H9 (cell line): ENCODE data around the gene MYOZ2. TPM values are rescaled to one million over a fixed set of nuclear protein-coding genes. Genes with fewer than 3 reads are reported as not detected.
A peak's percentile ranks its signal among the peaks of the same experiment; 100 is the strongest.

ENCODE experiments used
- DNase-seq: peaks from one replicate; pipeline ENCODE4 v3.0.0-alpha.2; 2017
- H2AFZ ChIP-seq: one replicate; pipeline ENCODE4 v1.6.1; 2013; ENCODE audit warnings: mild to moderate bottlenecking, low read length, control low read depth, moderate library complexity
- H2AK5ac ChIP-seq: 2 replicates; pipeline ENCODE4 v1.6.1; 2013; ENCODE audit warnings: low read length, control low read depth, mixed read lengths; ENCODE audit not compliant: insufficient read length
- H2BK120ac ChIP-seq: one replicate; pipeline ENCODE4 v1.6.1; 2013; ENCODE audit warnings: low read depth, mild to moderate bottlenecking, low read length, control low read depth, inconsistent platforms; ENCODE audit not compliant: poor library complexity, severe bottlenecking
- H2BK12ac ChIP-seq: 2 replicates; pipeline ENCODE4 v1.6.1; 2013; ENCODE audit warnings: low read length, control low read depth, mixed read lengths, low read depth; ENCODE audit not compliant: insufficient read length
- H2BK15ac ChIP-seq: 2 replicates; pipeline ENCODE4 v1.6.1; 2013; ENCODE audit warnings: low read depth, low read length, control low read depth
- H2BK20ac ChIP-seq: one replicate; pipeline ENCODE4 v1.6.1; 2013; ENCODE audit warnings: low read depth, mild to moderate bottlenecking, low read length, control low read depth, inconsistent platforms; ENCODE audit not compliant: poor library complexity, severe bottlenecking
- H2BK5ac ChIP-seq: 2 replicates; pipeline ENCODE4 v1.6.1; 2013; ENCODE audit warnings: low read length, control low read depth, mixed read lengths; ENCODE audit not compliant: insufficient read length
- H3K14ac ChIP-seq: 2 replicates; pipeline ENCODE4 v1.6.1; 2013; ENCODE audit warnings: low read length, control low read depth; ENCODE audit not compliant: insufficient read depth
- H3K18ac ChIP-seq: 2 replicates; pipeline ENCODE4 v1.6.1; 2013; ENCODE audit warnings: low read depth, mild to moderate bottlenecking, mixed read lengths, low read length, control low read depth; ENCODE audit not compliant: insufficient read length
- H3K23ac ChIP-seq: 2 replicates; pipeline ENCODE4 v1.6.1; 2013; ENCODE audit warnings: low read length, control low read depth, mixed read lengths, low read depth; ENCODE audit not compliant: insufficient read length
- H3K23me2 ChIP-seq: 2 replicates; pipeline ENCODE4 v1.6.1; 2013; ENCODE audit warnings: low read depth, mild to moderate bottlenecking, mixed read lengths, low read length, control low read depth; ENCODE audit not compliant: insufficient read length, poor library complexity, severe bottlenecking
- H3K27ac ChIP-seq: 2 replicates; pipeline ENCODE4 v1.5.1; 2013; ENCODE audit warnings: low read length, control low read depth, mixed read lengths, low read depth; ENCODE audit not compliant: insufficient read length
- H3K27me3 ChIP-seq: 2 replicates; pipeline ENCODE4 v1.6.1; 2013; ENCODE audit warnings: low read length, control low read depth, inconsistent platforms; ENCODE audit not compliant: insufficient read depth
- H3K4ac ChIP-seq: 2 replicates; pipeline ENCODE4 v1.6.1; 2013; ENCODE audit warnings: low read depth, mild to moderate bottlenecking, control low read depth, inconsistent platforms, low read length, moderate library complexity
- H3K4me1 ChIP-seq: 2 replicates; pipeline ENCODE4 v1.6.1; 2013; ENCODE audit warnings: low read length, control low read depth, inconsistent platforms; ENCODE audit not compliant: insufficient read depth
- H3K4me2 ChIP-seq: 2 replicates; pipeline ENCODE4 v1.6.1; 2013; ENCODE audit warnings: low read length, control low read depth, mixed read lengths; ENCODE audit not compliant: insufficient read length, insufficient read depth
- H3K56ac ChIP-seq: 2 replicates; pipeline ENCODE4 v1.6.1; 2013; ENCODE audit warnings: low read depth, mild to moderate bottlenecking, mixed read lengths, low read length, control low read depth; ENCODE audit not compliant: insufficient read length
- H3K79me1 ChIP-seq: 2 replicates; pipeline ENCODE4 v1.6.1; 2013; ENCODE audit warnings: low read depth, mild to moderate bottlenecking, moderate library complexity, low read length, control low read depth, inconsistent platforms; ENCODE audit not compliant: insufficient read depth, poor library complexity, severe bottlenecking
- H3K79me2 ChIP-seq: 2 replicates; pipeline ENCODE4 v1.6.1; 2013; ENCODE audit warnings: low read length, control low read depth, inconsistent platforms; ENCODE audit not compliant: insufficient read depth
- H3K9ac ChIP-seq: 2 replicates; pipeline ENCODE4 v1.6.1; 2013; ENCODE audit warnings: low read length, control low read depth, mixed read lengths; ENCODE audit not compliant: insufficient read length; ENCODE audit errors: extremely low read depth
- H3K9me3 ChIP-seq: one replicate; pipeline ENCODE4 v1.6.1; 2013; ENCODE audit warnings: low read depth, low read length, inconsistent platforms; ENCODE audit not compliant: control insufficient read depth
- H3T11ph ChIP-seq: one replicate; pipeline ENCODE4 v1.6.1; 2013; ENCODE audit warnings: mild to moderate bottlenecking, low read length, control low read depth, inconsistent platforms
- H4K20me1 ChIP-seq: one replicate; pipeline ENCODE4 v1.6.1; 2013; ENCODE audit not compliant: control insufficient read depth, insufficient read length, insufficient read depth
- H4K5ac ChIP-seq: 2 replicates; pipeline ENCODE4 v1.6.1; 2013; ENCODE audit warnings: low read depth, mild to moderate bottlenecking, mixed read lengths, low read length, control low read depth; ENCODE audit not compliant: insufficient read length
- H4K8ac ChIP-seq: replicated peaks from 2 replicates; pipeline ENCODE4 v1.6.1; 2013; ENCODE audit warnings: low read length, control low read depth, mixed read lengths, low read depth; ENCODE audit not compliant: insufficient read length
- H4K91ac ChIP-seq: 2 replicates; pipeline ENCODE4 v1.6.1; 2013; ENCODE audit warnings: low read depth, mild to moderate bottlenecking, moderate library complexity, mixed read lengths, low read length, control low read depth; ENCODE audit not compliant: insufficient read length
- H3K27ac Mint-ChIP-seq, 3 experiments: 2 replicates in 2 of 3; 3 replicates in 1 of 3; pipeline ENCODE4 v1.8.0; 2020 to 2021; ENCODE audit warnings: mixed read lengths in 3 of 3, mild to moderate bottlenecking in 1 of 3, moderate library complexity in 1 of 3
- H3K27me3 Mint-ChIP-seq: 2 replicates; pipeline ENCODE4 v1.8.0; 2021; ENCODE audit warnings: low read depth, mild to moderate bottlenecking, moderate library complexity, mixed read lengths
- H3K36me3 Mint-ChIP-seq, 3 experiments: 2 replicates in 2 of 3; 3 replicates in 1 of 3; pipeline ENCODE4 v1.8.0; 2020 to 2021; ENCODE audit warnings: low read depth in 3 of 3, mixed read lengths in 3 of 3; ENCODE audit not compliant: insufficient read depth in 1 of 3
- H3K4me1 Mint-ChIP-seq, 2 experiments: 2 replicates each; pipeline ENCODE4 v1.8.0; 2020; ENCODE audit warnings: mixed read lengths in 2 of 2
- H3K4me3 Mint-ChIP-seq, 2 experiments: 2 replicates in 1 of 2; 3 replicates in 1 of 2; pipeline ENCODE4 v1.8.0; 2020 to 2021; ENCODE audit warnings: mild to moderate bottlenecking in 2 of 2, mixed read lengths in 2 of 2, moderate library complexity in 1 of 2
- H3K9me3 Mint-ChIP-seq, 2 experiments: 2 replicates in 1 of 2; 3 replicates in 1 of 2; pipeline ENCODE4 v1.8.0; 2020; ENCODE audit warnings: mild to moderate bottlenecking in 2 of 2, mixed read lengths in 2 of 2, moderate library complexity in 1 of 2
- total RNA-seq: library from RNA; stranded (reverse); gene quantifications from 2 replicates; pipeline ENCODE4 v1.2.1, GENCODE V29; 2021
- TF ChIP-seq, protein P1 (sequence below): fragments of 200-600 bp; sonication (generic); conservative IDR thresholded peaks from 3 replicates; pipeline ENCODE4 v1.8.0; 2021; ENCODE audit warnings: antibody characterized with exemption, mild to moderate bottlenecking

The MYOZ2 gene
- total RNA-seq, 1 experiment from 2014 or later: not detected

DNA sequence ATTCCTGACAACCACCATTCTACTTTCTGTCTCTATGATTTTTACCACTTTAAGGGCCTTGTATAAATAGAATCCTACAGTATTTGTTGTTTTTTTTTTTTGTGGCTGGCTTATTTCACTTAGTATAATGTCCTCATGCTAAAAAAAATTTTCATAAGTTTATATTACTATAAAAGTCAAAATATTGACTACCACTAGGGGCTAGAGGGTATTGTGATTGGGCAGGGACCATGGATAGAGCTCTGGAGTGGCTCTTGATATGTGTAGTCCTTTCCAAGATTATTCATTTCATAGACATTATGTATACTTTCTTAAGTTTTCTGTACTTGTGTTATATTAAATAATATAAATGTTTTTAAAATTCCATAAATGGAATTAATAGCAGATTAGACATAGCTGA, 34.6 kb downstream of the MYOZ2 start:
- Histone ChIP-seq H4K5ac (no peak overlapping the region), H3T11ph (no peak overlapping the region), H3K27me3 (no peaks in the 10 kb centered on the region), H4K20me1 (no peaks in the 10 kb centered on the region), H3K79me2 (no peaks in the 10 kb centered on the region), H3K14ac (no peak overlapping the region), H3K79me1 (no peaks in the 10 kb centered on the region), H3K9ac (no peak overlapping the region), H2AK5ac (no peak overlapping the region), H3K4me2 (no peak overlapping the region), H3K4me1 (no peaks in the 10 kb centered on the region), H2BK20ac (no peak overlapping the region), H3K27ac (no peak overlapping the region), H3K9me3 (no peaks in the 10 kb centered on the region), H4K91ac (no peak overlapping the region), H2BK15ac (no peak overlapping the region), H3K23ac (no peak overlapping the region), H4K8ac (no peak overlapping the region), H2BK12ac (no peak overlapping the region), H2AFZ (no peak overlapping the region), H3K56ac (no peak overlapping the region), H2BK120ac (no peak overlapping the region), H3K23me2 (no peaks in the 10 kb centered on the region), H3K4ac (no peak overlapping the region), H3K18ac (no peak overlapping the region), H2BK5ac (no peak overlapping the region)
- Mint-ChIP-seq H3K4me1 (no peaks in the 10 kb centered on the region), H3K4me3 (no peak overlapping the region), H3K36me3 (no peaks in the 10 kb centered on the region), H3K9me3 (no peaks in the 10 kb centered on the region), H3K27ac (no peak overlapping the region), H3K27me3 (no peaks in the 10 kb centered on the region; the same call in 1 of the 2 replicates)
- no peak for DNase-seq
- TF ChIP-seq, protein P1, sequence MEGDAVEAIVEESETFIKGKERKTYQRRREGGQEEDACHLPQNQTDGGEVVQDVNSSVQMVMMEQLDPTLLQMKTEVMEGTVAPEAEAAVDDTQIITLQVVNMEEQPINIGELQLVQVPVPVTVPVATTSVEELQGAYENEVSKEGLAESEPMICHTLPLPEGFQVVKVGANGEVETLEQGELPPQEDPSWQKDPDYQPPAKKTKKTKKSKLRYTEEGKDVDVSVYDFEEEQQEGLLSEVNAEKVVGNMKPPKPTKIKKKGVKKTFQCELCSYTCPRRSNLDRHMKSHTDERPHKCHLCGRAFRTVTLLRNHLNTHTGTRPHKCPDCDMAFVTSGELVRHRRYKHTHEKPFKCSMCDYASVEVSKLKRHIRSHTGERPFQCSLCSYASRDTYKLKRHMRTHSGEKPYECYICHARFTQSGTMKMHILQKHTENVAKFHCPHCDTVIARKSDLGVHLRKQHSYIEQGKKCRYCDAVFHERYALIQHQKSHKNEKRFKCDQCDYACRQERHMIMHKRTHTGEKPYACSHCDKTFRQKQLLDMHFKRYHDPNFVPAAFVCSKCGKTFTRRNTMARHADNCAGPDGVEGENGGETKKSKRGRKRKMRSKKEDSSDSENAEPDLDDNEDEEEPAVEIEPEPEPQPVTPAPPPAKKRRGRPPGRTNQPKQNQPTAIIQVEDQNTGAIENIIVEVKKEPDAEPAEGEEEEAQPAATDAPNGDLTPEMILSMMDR: peak; percentile 26; the same call in 1 of the 3 replicates
